Activated naive CD4-positive, alpha-beta T cell treated with anti-CD3 and anti-CD28 coated beads, Interleukin-2, amount 10 ng/mL, durations not matched to agents 7 days and 5 days (primary cell): ENCODE measurements around the gene CTNNBL1.

ENCODE experiments used
- CTCF ChIA-PET: fragments of 350-600 bp; sonication (Branson Sonifier 250); formaldehyde crosslinking; loops from one replicate; lab custom pipeline; 2021; ENCODE audit warnings: antibody characterized with exemption; lab: Charles Lee
- DNase-seq: peaks from one replicate; pipeline ENCODE4 v3.0.0-alpha.2; 2020
- H3K27ac Mint-ChIP-seq: one replicate; pipeline ENCODE4 v1.8.0; 2021; ENCODE audit warnings: mild to moderate bottlenecking, moderate library complexity, mixed read lengths
- H3K27me3 Mint-ChIP-seq: one replicate; pipeline ENCODE4 v1.8.0; 2021; ENCODE audit warnings: mild to moderate bottlenecking, mixed read lengths
- H3K36me3 Mint-ChIP-seq: one replicate; pipeline ENCODE4 v1.8.0; 2021; ENCODE audit warnings: mixed read lengths
- H3K4me1 Mint-ChIP-seq: one replicate; pipeline ENCODE4 v1.8.0; 2021; ENCODE audit warnings: mixed read lengths
- H3K4me3 Mint-ChIP-seq: one replicate; pipeline ENCODE4 v1.8.0; 2021; ENCODE audit warnings: mild to moderate bottlenecking, moderate library complexity, mixed read lengths
- H3K9me3 Mint-ChIP-seq: one replicate; pipeline ENCODE4 v1.8.0; 2021; ENCODE audit warnings: mixed read lengths

Gene CTNNBL1

DNA sequence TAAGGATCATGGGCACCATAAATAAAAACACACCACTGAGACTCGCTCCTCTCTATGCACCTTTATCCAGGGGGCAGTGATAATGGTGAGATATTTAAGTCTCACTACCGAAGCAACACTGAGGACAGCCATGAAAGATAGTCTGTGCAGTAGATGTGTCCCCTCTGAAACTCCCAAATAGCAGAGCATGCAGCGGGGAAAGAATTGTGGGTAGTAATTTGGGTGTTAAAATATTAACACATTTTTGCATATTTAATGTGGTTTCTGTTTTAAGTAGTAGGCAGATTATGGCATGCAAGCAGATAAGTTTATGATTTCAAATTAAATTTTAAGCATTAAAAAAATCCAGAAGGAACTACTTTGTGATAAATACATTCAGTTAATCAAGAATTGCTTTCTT lies 82.7 kb downstream of the CTNNBL1 start:
- CTCF ChIA-PET, result no interaction called here
- Mint-ChIP-seq H3K9me3 (no peaks in the 10 kb centered on the region), H3K4me3 (no peak overlapping the region), H3K4me1 (peaks cover 2% of the 10 kb centered on the region), H3K27ac (no peak overlapping the region), H3K27me3 (no peaks in the 10 kb centered on the region), H3K36me3 (peaks cover 30% of the 10 kb centered on the region)
- no peak for DNase-seq

DNA sequence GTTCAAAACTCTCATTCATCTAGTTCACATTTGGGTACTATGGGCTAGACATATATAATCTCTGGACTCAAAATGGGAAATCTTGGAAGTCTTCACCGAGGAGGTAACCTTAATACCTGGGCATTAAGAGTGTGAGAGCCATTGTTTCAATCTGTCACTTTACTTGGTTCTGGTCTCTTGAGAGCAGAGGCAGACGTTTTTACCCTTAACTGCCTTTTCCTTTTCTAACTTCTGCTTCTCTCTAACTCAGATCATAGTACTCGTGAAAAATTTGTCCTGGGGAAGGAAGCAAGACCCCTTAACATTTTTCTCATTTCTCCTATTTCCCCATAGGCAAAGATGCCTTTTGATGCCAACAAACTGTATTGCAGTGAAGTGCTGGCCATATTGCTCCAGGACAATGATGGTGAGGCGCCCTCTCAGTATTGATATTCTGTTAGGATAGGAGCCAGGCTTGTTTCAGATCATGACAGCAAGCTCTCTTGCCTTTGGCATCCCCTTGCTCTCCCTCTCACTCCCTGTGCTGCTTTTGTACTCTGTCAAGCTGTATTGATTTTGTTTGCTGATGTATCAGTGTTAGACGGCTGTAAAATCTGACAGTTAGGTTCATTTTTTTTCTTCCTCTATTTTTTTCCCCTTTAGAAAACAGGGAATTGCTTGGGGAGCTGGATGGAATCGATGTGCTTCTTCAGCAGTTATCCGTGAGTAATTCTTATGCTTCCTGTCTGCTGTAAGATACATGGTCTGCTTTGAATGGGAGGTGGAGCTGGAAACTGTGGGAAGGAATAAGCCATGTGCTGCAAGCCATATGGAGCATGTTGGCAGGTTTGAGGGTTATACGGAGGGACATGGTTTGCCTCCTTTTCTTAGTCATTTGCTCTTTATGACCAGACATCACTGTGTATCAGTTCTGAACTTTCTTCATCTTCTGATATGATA lies 83.5 kb downstream of the CTNNBL1 start:
- no peaks in the 10 kb centered on the region for H3K9me3 Mint-ChIP-seq
- DNase-seq, result no peak
- no peak overlapping the region for H3K4me3 Mint-ChIP-seq
- H3K36me3 Mint-ChIP-seq, result peaks cover 32% of the 10 kb centered on the region
- H3K4me1 Mint-ChIP-seq, result peaks cover 2% of the 10 kb centered on the region
- no peak overlapping the region for H3K27ac Mint-ChIP-seq
- H3K27me3 Mint-ChIP-seq, result no peaks in the 10 kb centered on the region
- CTCF ChIA-PET, result no interaction called here

DNA sequence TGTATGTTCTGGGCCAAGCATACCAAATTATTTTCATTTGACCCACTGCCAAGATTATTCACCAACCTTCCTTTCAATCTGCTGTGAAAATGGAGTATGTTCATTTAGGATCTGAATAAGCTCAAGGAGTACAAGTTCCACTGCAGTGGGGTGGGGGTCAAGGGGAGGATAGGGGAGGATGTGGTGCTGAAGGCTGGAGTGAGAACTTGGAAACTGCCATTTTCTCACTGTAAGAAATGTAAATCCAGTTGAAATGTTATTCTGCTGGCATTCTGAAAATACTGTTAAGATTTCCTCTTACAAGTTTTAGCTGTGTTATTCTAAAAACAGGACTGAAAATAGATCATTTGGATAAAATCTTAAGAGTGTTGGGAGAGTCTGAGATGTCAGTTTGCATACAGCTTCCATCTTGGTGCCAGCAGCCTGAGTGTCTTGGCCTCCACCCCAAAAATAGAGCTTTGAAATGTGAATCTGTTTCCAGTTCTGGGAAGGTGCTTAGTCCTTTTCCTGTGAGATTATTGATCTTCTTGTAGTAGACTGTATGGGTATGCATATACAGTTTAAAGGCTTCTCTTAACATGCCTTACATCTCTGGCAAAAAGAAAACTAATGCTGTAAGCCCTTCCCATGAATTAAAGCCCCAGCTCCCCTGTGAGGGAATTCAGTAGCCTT lies 84.3 kb downstream of the CTNNBL1 start:
- Mint-ChIP-seq H3K27me3 (no peaks in the 10 kb centered on the region), H3K36me3 (peaks cover 34% of the 10 kb centered on the region), H3K27ac (no peak overlapping the region), H3K4me1 (peaks cover 2% of the 10 kb centered on the region), H3K9me3 (no peaks in the 10 kb centered on the region), H3K4me3 (no peak overlapping the region)
- CTCF ChIA-PET, result no interaction called here
- DNase-seq, result no peak

DNA sequence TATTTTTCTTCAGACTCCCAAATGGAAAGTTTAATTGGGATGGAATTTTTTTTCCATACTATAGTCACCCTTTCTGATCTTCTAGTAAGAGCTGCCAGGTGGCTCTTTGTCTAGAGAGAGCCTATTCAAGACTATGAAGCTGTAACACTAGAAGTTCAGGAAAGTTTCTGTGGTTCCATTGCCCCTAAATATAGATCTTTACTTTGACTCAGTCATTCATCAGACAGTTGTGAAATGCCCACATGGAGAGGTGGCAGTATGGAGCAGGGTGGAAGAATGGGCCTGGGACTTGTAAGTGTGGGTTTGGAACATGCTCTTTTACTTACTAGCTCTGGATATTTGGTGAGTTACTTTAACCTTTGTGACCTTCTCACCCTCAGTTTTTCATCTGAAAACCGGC lies 87.8 kb downstream of the CTNNBL1 start:
- no peaks in the 10 kb centered on the region for H3K27me3 Mint-ChIP-seq
- H3K4me1 Mint-ChIP-seq, result no peaks in the 10 kb centered on the region
- no peaks in the 10 kb centered on the region for H3K9me3 Mint-ChIP-seq
- DNase-seq, result no peak
- H3K27ac Mint-ChIP-seq, result no peak overlapping the region
- H3K36me3 Mint-ChIP-seq, result peaks cover 38% of the 10 kb centered on the region
- no peak overlapping the region for H3K4me3 Mint-ChIP-seq
- CTCF ChIA-PET, result no interaction called here

DNA sequence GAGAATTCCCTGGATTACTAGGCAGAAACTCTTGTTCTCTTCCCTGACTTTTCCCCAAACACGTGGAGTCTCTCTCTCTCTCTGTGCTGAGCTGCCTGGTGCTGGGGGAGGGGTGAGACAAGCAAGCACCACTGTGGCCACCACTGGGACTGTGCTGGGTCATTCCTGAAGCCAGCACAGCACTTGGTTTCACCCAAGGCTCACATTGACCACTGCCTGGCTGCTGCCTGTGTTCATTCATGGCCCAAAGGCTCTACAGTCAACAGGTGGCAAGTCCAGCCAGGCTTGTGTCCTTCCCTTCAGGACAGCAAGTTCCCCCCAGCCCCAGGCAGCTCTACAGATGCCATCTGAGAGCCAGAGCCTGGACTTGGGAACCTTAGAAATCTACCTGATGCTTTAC lies 92.2 kb downstream of the CTNNBL1 start:
- Mint-ChIP-seq H3K27ac (no peak overlapping the region), H3K9me3 (no peaks in the 10 kb centered on the region), H3K4me3 (no peak overlapping the region), H3K36me3 (peaks cover 50% of the 10 kb centered on the region), H3K27me3 (no peaks in the 10 kb centered on the region), H3K4me1 (no peaks in the 10 kb centered on the region)
- DNase-seq, result no peak
- CTCF ChIA-PET, result no interaction called here

DNA sequence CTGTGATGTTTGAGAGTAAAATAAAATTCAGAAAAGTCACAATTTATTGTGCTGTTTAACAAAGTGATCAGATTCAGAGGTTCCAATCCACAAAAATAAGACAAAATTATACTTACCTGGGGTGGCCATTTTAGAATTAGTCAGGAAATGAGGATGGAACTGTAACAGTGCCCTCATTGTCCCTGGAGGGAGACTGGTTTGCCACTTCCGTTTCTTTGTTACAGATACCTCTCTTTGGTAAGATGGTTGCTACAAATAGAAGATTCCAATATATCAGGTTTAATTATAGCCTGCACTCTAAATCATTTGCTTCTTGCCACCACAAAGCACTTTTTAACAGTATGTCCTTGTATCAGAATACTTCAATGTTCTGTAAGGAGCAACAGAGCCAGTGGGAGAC lies 95.6 kb downstream of the CTNNBL1 start:
- Mint-ChIP-seq H3K4me1 (no peaks in the 10 kb centered on the region), H3K27me3 (no peaks in the 10 kb centered on the region), H3K4me3 (no peak overlapping the region), H3K9me3 (no peaks in the 10 kb centered on the region), H3K27ac (no peak overlapping the region), H3K36me3 (peaks cover 45% of the 10 kb centered on the region)
- DNase-seq, result no peak
- CTCF ChIA-PET, result no interaction called here

DNA sequence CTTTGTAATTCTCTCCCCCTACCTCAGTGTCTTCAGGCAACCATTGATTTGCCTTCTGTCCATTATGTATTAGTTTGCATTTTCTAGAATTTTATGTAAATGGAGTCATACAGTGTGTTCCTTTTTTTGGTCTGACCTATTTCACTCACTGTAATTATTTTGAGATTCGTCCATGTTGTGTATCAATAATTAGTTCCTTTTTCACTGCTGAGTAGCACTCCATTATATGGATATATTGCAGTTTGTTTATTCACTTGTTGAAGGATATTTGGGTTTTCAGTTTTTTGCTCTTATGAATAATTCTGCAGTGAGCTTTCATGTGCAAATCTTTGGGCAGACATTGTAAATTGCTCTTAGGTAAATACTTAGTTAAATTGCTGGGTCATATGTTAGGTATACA lies 97.1 kb downstream of the CTNNBL1 start:
- no peak for DNase-seq
- Mint-ChIP-seq H3K27me3 (no peaks in the 10 kb centered on the region), H3K9me3 (no peaks in the 10 kb centered on the region), H3K4me1 (no peaks in the 10 kb centered on the region), H3K27ac (no peak overlapping the region), H3K4me3 (no peak overlapping the region), H3K36me3 (peaks cover 37% of the 10 kb centered on the region)
- CTCF ChIA-PET, result no interaction called here

DNA sequence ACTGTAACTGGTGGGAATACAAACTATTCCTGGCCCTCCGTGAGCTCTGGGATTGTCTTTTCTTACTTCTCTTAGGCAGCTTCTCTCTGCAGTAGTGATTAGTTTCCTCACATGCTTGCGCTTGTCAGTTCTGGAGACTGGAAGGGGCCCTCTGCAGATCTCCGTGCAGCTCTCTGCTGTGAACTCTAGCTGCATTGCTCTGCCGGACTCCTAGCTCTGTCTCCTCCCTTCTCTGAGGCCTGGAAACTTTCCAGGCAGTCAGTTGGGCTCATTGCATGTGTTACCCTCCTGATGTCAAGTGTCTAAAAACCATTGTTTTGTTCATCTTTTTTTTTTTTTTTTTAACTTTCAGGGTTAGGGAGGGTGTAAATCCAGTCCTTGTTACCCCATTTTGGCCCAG lies 102.3 kb downstream of the CTNNBL1 start:
- no peaks in the 10 kb centered on the region for H3K9me3 Mint-ChIP-seq
- H3K4me3 Mint-ChIP-seq, result no peak overlapping the region
- no peak overlapping the region for H3K27ac Mint-ChIP-seq
- peaks cover 15% of the 10 kb centered on the region for H3K36me3 Mint-ChIP-seq
- CTCF ChIA-PET, result no interaction called here
- H3K4me1 Mint-ChIP-seq, result no peaks in the 10 kb centered on the region
- no peaks in the 10 kb centered on the region for H3K27me3 Mint-ChIP-seq
- DNase-seq, result no peak

DNA sequence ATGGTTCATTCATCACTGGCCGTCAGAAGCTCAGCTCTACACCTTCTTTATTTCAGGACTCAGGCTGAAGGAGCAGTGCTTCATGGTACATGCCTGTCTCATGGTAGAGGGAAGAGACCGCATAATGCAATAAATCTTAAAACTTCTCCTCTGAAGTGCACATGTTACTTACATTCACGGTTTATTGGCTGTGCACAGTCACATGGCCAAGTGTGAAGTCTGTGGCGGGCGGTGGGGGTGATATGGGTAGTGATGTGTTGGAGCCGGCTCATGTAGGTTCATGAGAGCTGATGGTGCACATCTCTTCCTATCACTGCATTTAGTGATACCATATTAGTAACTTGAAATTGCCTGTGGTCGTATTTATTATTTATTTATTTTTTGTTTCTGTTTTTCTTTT lies 102.9 kb downstream of the CTNNBL1 start:
- Mint-ChIP-seq H3K9me3 (no peaks in the 10 kb centered on the region), H3K4me3 (no peak overlapping the region), H3K4me1 (no peaks in the 10 kb centered on the region), H3K27ac (no peak overlapping the region), H3K27me3 (no peaks in the 10 kb centered on the region), H3K36me3 (peaks cover 14% of the 10 kb centered on the region)
- DNase-seq, result no peak
- CTCF ChIA-PET, result no interaction called here

DNA sequence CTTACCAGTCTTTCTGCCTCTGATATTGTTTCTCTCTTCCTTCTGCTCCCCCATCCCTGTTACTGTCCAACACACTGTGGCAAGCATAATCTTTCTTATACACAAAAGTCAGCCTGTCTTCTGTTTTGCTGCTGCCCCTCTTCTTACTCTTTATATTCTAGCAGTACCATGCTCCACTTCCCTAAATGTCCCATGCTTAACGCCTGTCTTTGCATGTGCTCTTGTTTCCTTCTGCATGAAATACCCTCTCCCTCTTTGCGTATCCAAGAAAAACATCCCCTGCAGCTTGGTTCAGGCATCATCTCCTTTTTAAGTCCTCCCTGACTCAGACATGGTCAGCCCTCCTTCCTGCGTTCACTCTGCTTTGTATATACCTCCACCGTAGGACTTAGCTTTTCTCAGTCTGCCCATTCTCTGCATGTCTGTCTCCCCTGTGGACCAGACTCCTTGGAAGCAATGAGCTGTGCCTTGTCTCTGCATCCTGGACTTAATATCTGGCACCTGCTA lies 103.9 kb downstream of the CTNNBL1 start:
- no peaks in the 10 kb centered on the region for H3K4me1 Mint-ChIP-seq
- H3K36me3 Mint-ChIP-seq, result peaks cover 11% of the 10 kb centered on the region
- CTCF ChIA-PET, result no interaction called here
- DNase-seq, result no peak
- no peaks in the 10 kb centered on the region for H3K9me3 Mint-ChIP-seq
- no peaks in the 10 kb centered on the region for H3K27me3 Mint-ChIP-seq
- H3K4me3 Mint-ChIP-seq, result no peak overlapping the region
- no peak overlapping the region for H3K27ac Mint-ChIP-seq

DNA sequence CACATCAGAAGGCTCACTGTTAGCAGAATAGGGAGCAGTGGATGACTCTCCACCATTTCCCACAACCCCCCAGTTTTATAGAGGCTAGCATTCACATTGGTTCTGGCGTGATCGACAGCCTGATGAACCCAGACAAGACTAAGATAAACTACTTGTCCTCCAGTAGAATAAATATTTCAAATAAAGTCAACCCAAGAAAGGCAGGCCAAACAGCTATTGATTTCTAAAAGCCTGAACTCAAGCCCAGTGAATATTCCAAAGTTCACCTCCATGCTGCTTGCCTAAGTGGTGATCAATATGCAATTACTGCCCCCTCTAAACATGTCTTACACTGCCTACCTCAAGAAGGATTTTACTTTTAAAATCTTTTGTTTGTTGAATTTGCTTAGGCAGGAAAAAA lies 104.5 kb downstream of the CTNNBL1 start:
- no peak overlapping the region for H3K4me3 Mint-ChIP-seq
- DNase-seq, result no peak
- peaks cover 14% of the 10 kb centered on the region for H3K36me3 Mint-ChIP-seq
- no peaks in the 10 kb centered on the region for H3K27me3 Mint-ChIP-seq
- H3K9me3 Mint-ChIP-seq, result no peaks in the 10 kb centered on the region
- no peak overlapping the region for H3K27ac Mint-ChIP-seq
- CTCF ChIA-PET, result no interaction called here
- no peaks in the 10 kb centered on the region for H3K4me1 Mint-ChIP-seq

DNA sequence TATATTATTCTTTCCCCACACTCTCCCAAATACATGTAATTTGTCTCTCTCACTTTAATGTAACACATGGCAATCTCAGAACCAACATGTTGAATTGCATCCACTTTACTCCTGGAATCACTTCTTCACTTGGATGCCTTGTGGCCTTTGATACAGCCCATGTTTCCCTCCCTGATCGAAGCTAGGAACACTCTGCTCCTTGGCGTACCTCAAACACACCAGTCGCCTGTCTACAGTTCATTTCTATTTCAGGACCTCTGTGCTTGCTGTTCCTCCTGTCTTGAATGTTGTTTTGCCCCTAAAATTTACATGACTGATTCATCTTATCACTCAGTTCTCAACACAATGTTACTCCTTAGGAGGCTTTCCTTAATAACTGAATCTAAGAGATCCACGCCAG lies 106.8 kb downstream of the CTNNBL1 start:
- H3K4me1 Mint-ChIP-seq, result peaks cover 5% of the 10 kb centered on the region
- CTCF ChIA-PET, result no interaction called here
- no peaks in the 10 kb centered on the region for H3K9me3 Mint-ChIP-seq
- no peak overlapping the region for H3K4me3 Mint-ChIP-seq
- H3K27me3 Mint-ChIP-seq, result no peaks in the 10 kb centered on the region
- no peak overlapping the region for H3K27ac Mint-ChIP-seq
- peaks cover 23% of the 10 kb centered on the region for H3K36me3 Mint-ChIP-seq
- no peak for DNase-seq

DNA sequence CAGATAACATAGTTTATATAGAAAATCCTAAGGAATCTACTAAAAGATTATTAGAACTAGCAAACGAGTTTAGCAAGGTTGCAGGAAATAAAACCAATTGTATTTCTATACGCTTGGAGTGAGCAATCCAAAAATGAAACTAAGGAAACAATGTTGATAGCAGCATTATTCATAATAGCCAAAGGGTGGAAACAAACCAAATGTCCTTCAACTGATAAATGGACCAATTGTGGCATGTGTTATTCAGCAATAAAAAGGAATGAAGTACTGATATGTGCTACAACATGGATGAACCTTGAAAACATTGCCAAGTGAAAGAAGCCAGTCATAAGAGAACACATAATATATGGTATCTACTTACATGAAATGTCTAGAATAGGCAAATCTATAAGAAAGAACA lies 108.1 kb downstream of the CTNNBL1 start:
- Mint-ChIP-seq H3K27me3 (no peaks in the 10 kb centered on the region), H3K27ac (no peak overlapping the region), H3K9me3 (no peaks in the 10 kb centered on the region), H3K4me3 (no peak overlapping the region), H3K36me3 (peaks cover 26% of the 10 kb centered on the region), H3K4me1 (peaks cover 5% of the 10 kb centered on the region)
- CTCF ChIA-PET, result no interaction called here
- DNase-seq, result no peak

DNA sequence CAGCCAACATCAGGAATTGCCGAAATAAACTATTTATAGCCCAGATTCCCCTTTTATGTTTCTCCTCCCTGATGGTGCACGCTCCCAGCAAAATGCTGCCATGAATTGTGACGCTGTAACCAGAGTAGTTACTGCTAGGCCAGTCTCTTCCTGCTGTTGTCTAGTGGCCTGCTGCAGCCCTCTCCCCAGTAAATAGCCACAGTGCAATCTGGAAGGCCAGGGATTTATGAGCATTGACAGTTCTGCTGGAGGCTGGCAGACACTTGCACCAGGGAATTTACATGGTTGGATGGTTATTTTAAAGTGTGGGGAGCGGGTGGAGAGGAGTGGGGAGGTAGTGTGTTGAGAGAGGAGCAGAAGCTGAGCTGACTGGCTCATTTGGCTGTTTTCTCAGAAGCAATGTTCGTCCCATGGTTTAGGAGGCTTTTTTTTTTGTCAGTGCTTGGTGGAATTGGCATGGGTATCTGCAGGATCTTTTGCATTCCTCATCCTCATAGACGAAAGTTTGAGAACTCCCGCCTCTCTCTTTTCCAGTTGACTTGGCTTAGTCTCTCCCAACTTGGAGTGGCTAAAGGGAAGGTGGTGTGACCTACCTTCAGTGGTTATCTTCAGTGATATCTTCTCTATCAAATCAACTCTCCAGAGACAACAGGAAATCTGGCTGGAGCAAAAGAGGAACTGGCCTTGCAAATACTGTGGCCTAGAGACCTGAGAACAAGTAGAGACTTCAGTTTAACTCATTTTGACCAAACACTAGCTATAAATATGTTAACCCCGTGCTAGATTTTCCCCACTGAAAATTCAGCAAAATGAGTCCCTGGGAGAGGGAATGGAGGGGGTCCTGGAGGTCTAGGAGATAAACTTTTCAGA lies 109.8 kb downstream of the CTNNBL1 start:
- no peaks in the 10 kb centered on the region for H3K27me3 Mint-ChIP-seq

More for the DNA sequence above, 109.8 kb downstream of the CTNNBL1 start:
- H3K27ac Mint-ChIP-seq, result no peak overlapping the region
- peaks cover 26% of the 10 kb centered on the region for H3K36me3 Mint-ChIP-seq
- H3K4me3 Mint-ChIP-seq, result no peak overlapping the region
- H3K9me3 Mint-ChIP-seq, result no peaks in the 10 kb centered on the region
- no peak for DNase-seq
- CTCF ChIA-PET, result no interaction called here
- peaks cover 5% of the 10 kb centered on the region for H3K4me1 Mint-ChIP-seq
